ENCODE data around the gene NAV1.
"Not testable (repeated sequence)": the region's sequence is repeated elsewhere in the genome, so short reads cannot be mapped to it uniquely, and the experiment has no call there.

Gene NAV1

DNA sequence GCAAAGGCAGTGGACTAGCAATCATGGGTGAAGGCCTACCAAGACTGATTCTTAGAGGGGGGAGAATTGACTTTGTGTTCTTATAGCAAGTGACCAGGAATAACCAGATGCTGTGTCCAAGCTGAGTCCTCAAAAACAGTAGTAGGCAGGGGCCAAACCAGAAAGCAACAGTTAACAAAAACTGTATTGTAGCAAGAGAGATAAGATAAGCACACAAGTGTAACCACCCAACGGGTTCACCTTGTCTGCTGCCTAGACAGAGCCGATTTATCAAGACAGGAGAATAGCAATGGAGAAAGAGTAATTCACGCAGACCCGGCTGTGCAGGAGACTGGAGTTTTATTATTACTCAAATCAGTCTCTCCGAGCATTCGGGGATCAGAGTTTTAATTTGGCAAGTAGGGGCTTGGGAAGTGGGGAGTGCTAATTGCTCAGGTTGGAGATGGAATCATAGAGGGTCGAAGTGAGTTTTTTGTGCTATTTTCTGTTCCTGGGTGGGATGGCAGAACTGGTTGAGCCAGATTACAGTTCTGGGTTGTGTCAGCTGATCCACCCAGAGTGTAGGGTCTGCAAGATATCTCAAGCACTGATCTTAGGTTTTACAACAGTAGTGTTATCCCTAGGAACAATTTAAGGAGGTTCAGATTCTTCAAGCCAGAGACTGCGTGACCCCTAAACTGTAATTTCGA, 23.7 kb upstream of the NAV1 start:
- no peak overlapping the region for H3K4me3 ChIP-seq (ENCODE audit: low read length)
- TF ChIP-seq, protein P1, sequence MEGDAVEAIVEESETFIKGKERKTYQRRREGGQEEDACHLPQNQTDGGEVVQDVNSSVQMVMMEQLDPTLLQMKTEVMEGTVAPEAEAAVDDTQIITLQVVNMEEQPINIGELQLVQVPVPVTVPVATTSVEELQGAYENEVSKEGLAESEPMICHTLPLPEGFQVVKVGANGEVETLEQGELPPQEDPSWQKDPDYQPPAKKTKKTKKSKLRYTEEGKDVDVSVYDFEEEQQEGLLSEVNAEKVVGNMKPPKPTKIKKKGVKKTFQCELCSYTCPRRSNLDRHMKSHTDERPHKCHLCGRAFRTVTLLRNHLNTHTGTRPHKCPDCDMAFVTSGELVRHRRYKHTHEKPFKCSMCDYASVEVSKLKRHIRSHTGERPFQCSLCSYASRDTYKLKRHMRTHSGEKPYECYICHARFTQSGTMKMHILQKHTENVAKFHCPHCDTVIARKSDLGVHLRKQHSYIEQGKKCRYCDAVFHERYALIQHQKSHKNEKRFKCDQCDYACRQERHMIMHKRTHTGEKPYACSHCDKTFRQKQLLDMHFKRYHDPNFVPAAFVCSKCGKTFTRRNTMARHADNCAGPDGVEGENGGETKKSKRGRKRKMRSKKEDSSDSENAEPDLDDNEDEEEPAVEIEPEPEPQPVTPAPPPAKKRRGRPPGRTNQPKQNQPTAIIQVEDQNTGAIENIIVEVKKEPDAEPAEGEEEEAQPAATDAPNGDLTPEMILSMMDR (conservative IDR thresholded peaks at IDR 0.05; ENCODE audit: low read length), result no peak
- DNase-seq (ENCODE audit: low read depth), result no peak

DNA sequence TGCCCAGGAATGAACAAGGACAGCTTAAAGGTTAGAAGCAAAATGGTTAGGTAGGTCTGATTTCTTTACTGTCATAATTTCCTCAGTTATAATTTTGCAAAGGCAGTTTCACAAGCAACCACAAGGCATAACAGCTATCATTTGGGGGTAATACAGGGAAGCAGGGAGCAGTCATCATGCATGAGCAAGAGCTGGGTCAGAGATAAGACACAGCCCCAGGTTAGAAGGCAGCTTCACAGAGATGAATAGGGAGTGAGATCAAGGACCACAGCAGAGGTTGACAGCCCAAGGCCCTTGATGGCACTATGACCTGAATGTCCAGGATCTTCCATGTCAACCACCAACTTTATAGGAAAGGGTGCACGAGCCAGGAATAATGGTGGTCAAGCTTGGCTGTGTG, 23.0 kb upstream of the NAV1 start:
- TF ChIP-seq, protein P1 (conservative IDR thresholded peaks at IDR 0.05; ENCODE audit: low read length), result no peak
- H3K4me3 ChIP-seq (ENCODE audit: low read length), result no peak overlapping the region
- DNase-seq (ENCODE audit: low read depth), result no peak

DNA sequence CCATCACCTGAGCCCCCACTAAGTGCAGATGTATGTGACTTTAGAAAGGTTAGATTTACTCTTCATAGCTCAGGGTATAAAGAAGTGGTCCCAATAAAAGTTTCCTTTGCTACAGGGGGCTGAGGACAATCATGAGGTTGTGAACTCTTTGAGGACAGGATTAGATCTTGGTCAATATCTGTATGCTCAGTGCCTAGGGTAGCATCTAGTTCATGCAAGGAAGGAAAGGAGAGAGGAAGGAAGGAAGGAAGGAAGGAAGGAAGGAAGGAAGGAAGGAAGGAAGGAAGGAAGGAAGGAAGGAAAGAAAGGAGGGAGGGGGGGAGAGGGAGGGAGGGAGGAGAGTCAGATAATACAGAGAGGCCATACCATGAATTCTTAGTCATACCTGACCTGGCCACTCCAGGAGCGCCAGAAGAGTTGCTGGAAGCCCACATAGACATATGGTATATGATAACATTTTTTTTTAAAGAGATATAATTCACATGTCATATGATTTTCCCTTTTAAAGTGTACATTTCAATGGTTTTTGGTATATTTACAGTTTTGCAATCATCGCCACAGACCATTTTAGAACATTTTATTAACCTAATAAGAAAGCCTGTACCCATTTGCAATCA, 22.3 kb upstream of the NAV1 start:
- no peak overlapping the region for H3K4me3 ChIP-seq (ENCODE audit: low read length)
- TF ChIP-seq, protein P1 (conservative IDR thresholded peaks at IDR 0.05; ENCODE audit: low read length), result no peak
- no peak for DNase-seq (ENCODE audit: low read depth)

DNA sequence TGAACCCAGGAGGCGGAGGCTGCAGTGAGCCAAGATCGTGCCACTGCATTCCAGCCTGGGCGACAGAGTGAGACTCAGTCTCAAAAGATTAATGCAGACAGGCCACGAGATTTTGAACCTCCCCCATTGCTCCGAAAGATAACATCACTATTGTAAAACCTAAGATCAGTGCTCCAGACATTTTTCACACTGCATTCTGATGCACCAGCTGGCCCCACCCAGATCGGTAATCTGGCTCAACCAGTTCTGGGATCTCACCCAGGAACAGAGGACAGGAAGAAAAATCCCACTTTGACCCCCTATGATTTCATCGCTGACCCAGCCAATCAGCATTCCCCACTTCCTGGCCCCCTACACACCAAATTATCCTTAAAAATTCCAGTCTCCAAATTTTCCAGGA, 21.3 kb upstream of the NAV1 start:
- DNase-seq (ENCODE audit: low read depth), result no peak
- no peak overlapping the region for H3K4me3 ChIP-seq (ENCODE audit: low read length)
- TF ChIP-seq, protein P1 (conservative IDR thresholded peaks at IDR 0.05; ENCODE audit: low read length), result no peak

DNA sequence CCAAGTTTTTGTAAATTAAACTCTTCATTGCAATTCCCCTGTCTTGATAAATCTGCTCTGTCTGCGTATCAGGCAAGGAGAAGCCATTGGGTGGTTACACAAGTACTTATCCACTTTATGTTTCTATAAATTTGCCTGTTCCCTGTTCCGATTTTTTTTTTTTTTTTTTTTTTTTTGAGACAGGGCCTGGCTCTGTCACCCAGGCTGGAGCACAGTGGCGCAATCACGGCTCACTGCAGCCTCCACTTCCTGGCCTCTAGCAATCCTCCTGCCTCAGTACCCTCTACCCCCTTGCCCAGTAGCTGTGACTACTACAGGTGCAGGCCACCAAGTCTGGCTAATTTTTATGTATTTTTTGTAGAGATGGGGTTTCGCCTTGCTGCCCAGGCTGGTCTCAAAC, 20.9 kb upstream of the NAV1 start:
- H3K4me3 ChIP-seq (ENCODE audit: low read length), result no peak overlapping the region
- TF ChIP-seq, protein P1 (conservative IDR thresholded peaks at IDR 0.05; ENCODE audit: low read length), result no peak
- DNase-seq (ENCODE audit: low read depth), result no peak

DNA sequence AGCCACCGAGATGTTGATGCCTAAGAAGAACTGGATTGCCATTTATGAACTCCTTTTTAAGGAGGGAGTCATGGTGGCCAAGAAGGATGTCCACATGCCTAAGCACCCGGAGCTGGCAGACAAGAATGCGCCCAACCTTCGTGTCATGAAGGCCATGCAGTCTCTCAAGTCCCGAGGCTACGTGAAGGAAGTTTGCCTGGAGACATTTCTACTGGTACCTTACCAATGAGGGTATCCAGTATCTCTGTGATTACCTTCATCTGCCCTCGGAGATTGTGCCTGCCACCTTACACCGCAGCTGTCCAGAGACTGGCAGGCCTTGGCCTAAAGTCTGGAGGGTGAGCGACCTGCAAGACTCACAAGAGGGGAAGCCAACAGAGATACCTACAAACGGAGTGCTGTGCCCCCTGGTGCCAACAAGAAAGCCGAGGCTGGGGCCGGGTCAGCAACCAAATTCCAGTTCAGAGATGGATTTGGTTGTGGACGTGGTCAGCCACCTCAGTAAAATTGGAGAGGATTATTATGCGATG, 18.8 kb upstream of the NAV1 start:
- DNase-seq (ENCODE audit: low read depth); H3K4me3 ChIP-seq (ENCODE audit: low read length): not testable (repeated sequence)

DNA sequence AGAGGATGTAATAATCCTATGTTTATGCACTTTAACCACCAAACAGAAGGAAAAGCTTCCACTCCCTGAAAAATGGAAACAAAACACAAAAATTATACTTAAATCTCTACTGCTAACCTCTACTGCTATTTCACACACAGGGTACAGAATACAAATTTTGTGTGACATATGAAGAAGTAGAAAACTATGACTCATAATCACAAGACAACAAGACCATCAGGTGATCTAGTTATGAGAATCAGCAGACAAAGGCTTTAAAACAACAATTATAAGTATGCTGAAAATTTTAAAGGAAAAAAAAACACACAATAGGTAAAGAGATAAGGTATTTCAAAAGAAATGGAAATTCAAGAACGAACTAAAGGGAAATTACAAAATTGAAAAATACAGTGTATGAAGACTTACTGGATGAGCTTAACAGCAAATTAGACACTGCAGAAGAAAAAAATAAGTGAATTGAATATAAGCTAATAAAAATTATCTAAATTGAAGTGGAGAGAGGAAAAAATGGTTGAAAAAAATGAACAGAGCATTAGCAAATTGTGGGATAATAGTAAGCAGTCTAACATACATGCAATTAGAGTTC, 13.6 kb upstream of the NAV1 start:
- TF ChIP-seq, protein P1 (conservative IDR thresholded peaks at IDR 0.05; ENCODE audit: low read length), result no peak
- DNase-seq (ENCODE audit: low read depth), result no peak
- no peak overlapping the region for H3K4me3 ChIP-seq (ENCODE audit: low read length)
